ENCODE results near the gene PPP4R1. TPM values are rescaled to one million over a fixed set of nuclear protein-coding genes. Genes with fewer than 3 reads are reported as not detected.

Gene PPP4R1
- total RNA-seq, 1 donor from 2014 or later, result 173 TPM

DNA sequence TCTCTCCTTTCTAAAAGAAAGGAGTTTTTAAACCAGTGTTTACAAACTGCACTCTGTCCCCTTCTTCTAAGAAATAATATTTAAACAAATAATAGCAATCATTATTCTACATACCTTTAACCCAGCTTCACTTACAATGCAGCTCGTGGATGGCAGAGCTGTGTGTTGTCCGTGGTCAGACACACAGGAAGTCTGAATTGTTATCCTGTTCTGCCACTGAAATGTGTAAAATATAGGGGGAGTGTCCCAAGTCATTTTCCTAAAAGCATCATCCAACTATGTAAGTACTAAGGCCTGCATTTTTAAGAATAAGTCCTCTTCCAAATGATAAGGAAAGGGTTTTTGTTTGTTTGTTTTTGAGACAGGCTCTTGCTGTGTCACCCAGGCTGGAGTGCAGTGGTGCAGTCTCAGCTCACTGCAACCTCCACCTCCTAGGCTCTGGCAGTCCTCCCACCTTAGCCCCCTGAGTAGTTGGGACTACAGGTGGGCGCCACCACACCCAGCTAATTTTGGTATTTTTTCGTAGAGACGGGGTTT, 2.7 kb upstream of the PPP4R1 start:
- no peak for DNase-seq (ENCODE audit: low spot score)

DNA sequence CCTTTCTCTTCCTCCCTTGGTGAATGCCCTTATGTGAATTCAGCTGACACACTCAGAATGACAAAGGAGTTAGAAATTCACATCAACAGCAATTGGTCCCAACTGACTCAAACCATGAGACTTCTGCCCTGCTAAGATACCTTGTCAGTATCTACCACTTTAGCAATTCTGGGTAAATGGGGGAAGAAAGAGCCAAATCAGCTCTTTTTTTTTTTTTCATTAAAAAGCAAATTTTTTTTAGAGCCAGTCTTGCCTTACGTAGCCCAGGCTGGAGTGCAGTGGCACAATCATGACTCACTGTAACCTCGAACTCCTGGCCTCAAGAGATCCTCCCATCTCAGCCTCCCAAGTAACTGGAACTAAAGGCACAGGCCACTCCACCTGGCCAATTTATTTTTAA, 1.7 kb upstream of the PPP4R1 start:
- peaks cover 19% of the 10 kb centered on the region for H3K36me3 Mint-ChIP-seq (ENCODE audit: low read depth, unreplicated experiment)
- DNase-seq (ENCODE audit: low spot score), result no peak
- peaks cover 14% of the 10 kb centered on the region for H3K27me3 Mint-ChIP-seq (ENCODE audit: unreplicated experiment)
- H3K27ac Mint-ChIP-seq (ENCODE audit: unreplicated experiment), result peak overlapping the region; percentile 53
- H3K4me1 Mint-ChIP-seq (ENCODE audit: unreplicated experiment), result peaks cover 32% of the 10 kb centered on the region
- TF ChIP-seq, protein P1, sequence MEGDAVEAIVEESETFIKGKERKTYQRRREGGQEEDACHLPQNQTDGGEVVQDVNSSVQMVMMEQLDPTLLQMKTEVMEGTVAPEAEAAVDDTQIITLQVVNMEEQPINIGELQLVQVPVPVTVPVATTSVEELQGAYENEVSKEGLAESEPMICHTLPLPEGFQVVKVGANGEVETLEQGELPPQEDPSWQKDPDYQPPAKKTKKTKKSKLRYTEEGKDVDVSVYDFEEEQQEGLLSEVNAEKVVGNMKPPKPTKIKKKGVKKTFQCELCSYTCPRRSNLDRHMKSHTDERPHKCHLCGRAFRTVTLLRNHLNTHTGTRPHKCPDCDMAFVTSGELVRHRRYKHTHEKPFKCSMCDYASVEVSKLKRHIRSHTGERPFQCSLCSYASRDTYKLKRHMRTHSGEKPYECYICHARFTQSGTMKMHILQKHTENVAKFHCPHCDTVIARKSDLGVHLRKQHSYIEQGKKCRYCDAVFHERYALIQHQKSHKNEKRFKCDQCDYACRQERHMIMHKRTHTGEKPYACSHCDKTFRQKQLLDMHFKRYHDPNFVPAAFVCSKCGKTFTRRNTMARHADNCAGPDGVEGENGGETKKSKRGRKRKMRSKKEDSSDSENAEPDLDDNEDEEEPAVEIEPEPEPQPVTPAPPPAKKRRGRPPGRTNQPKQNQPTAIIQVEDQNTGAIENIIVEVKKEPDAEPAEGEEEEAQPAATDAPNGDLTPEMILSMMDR (IDR thresholded peaks at IDR 0.05; ENCODE audit: unreplicated experiment), result no peak
- peak overlapping the region; percentile 91 for H3K4me3 Mint-ChIP-seq (ENCODE audit: unreplicated experiment)
- no peaks in the 10 kb centered on the region for H3K9me3 Mint-ChIP-seq (ENCODE audit: unreplicated experiment)

More for the DNA sequence above, 2.7 kb upstream of the PPP4R1 start:
- peaks cover 14% of the 10 kb centered on the region for H3K27me3 Mint-ChIP-seq (ENCODE audit: unreplicated experiment)
- no peaks in the 10 kb centered on the region for H3K9me3 Mint-ChIP-seq (ENCODE audit: unreplicated experiment)
- H3K4me1 Mint-ChIP-seq (ENCODE audit: unreplicated experiment), result peaks cover 30% of the 10 kb centered on the region
- H3K36me3 Mint-ChIP-seq (ENCODE audit: low read depth, unreplicated experiment), result peaks cover 12% of the 10 kb centered on the region
- TF ChIP-seq, protein P1 (IDR thresholded peaks at IDR 0.05; ENCODE audit: unreplicated experiment), result no peak
- H3K4me3 Mint-ChIP-seq (ENCODE audit: unreplicated experiment), result no peak overlapping the region
- H3K27ac Mint-ChIP-seq (ENCODE audit: unreplicated experiment), result no peak overlapping the region

DNA sequence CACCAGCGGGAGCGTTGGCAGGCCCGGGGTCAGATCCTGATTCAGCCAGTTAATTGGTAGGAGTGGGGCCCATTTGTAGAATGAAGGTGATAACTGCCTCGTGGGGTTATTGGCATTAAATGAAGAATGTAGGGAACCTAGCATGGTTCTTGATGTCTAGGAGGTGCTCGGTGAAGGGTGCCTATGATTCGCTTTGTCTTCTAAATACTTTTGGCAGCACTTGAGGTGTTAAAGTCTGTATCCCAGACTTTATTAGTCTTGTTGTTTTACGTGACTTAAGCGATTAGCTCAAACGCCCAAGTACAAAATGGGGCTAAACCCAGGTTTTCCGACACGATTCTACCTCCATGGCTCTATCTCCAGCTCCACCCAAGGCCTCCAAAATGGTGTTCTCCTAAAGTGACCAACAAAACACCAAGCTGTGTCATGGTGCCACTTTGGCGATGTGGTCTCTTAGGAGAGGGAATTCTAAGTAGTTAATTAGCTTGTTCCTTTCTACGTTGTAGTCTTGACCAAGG, 980 bp upstream of the PPP4R1 start:
- peak overlapping the region; percentile 96 for H3K27ac Mint-ChIP-seq (ENCODE audit: unreplicated experiment)
- DNase-seq (ENCODE audit: low spot score), result no peak
- peaks cover 36% of the 10 kb centered on the region for H3K4me1 Mint-ChIP-seq (ENCODE audit: unreplicated experiment)
- peaks cover 14% of the 10 kb centered on the region for H3K27me3 Mint-ChIP-seq (ENCODE audit: unreplicated experiment)
- TF ChIP-seq, protein P1 (IDR thresholded peaks at IDR 0.05; ENCODE audit: unreplicated experiment), result no peak
- peak overlapping the region; percentile 91 for H3K4me3 Mint-ChIP-seq (ENCODE audit: unreplicated experiment)
- no peaks in the 10 kb centered on the region for H3K9me3 Mint-ChIP-seq (ENCODE audit: unreplicated experiment)
- peaks cover 24% of the 10 kb centered on the region for H3K36me3 Mint-ChIP-seq (ENCODE audit: low read depth, unreplicated experiment)

DNA sequence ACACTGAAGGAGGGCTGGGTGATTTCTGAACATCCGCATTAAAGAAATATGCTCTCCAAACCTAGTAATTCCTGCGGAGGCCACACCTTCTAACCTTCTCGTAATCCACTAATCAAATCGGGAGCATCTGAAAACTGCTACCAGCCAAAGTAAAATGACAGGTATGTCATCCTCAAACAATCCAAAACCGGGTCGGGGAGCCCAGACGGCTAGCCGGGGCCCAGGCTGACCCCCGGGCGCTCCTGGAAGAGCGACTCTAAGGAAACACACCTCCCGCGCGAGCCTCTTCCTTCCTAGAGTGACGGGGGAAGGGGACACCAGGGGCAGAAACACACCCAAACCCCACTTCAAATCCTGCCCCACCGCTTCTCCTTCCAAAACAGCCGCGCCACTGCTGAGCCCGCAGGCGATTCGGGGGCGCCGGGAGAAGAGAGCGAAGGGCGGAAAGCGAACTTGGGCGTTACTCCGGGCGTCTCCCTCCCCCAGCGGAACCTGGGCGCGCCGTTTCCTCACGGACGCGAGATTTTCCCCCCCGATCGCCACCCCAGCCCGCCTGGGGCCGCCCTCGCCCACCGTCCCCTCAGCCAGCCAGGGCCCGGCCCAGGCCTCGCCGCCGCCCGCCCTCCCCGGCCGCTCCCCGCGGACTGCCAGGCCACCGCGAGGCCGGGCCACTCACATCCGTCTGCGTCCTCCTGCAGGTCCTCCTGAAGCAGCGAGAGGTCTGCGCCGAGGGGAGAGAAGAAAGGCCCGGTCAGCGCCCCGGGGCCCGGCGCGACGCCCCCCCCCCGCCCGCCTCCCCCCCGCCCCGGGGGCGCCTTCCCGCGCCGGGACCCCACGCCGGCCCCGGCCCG, 584 bp downstream of the PPP4R1 start:
- DNase-seq (ENCODE audit: low spot score), result peak; percentile 77
- H3K9me3 Mint-ChIP-seq (ENCODE audit: unreplicated experiment), result no peaks in the 10 kb centered on the region
- H3K36me3 Mint-ChIP-seq (ENCODE audit: low read depth, unreplicated experiment), result peaks cover 24% of the 10 kb centered on the region
- TF ChIP-seq, protein P1 (IDR thresholded peaks at IDR 0.05; ENCODE audit: unreplicated experiment), result no peak
- peak overlapping the region; percentile 100 for H3K4me3 Mint-ChIP-seq (ENCODE audit: unreplicated experiment)
- peak overlapping the region; percentile 99 for H3K27ac Mint-ChIP-seq (ENCODE audit: unreplicated experiment)
- H3K27me3 Mint-ChIP-seq (ENCODE audit: unreplicated experiment), result peaks cover 14% of the 10 kb centered on the region
- peaks cover 42% of the 10 kb centered on the region for H3K4me1 Mint-ChIP-seq (ENCODE audit: unreplicated experiment)

DNA sequence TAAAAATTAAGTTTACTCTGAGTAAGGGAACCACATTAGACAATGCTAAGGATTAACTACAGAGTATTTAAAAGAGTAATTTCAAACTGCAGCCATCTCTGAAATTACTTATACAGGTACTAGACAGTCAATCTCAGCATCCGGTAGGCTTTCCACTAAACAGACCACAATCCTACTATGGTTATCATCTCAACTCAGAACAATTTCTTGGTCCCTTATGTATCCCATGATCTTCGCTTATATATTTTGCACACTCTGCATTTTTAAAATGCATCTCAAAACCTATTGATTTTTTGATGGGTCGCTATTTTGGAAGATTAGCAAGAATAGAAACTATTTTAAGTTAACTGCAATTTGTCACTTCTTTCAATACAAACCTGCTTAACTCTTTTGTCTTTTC, 1.4 kb downstream of the PPP4R1 start:
- Mint-ChIP-seq H3K4me3 (ENCODE audit: unreplicated experiment) (peak overlapping the region; percentile 100), H3K36me3 (ENCODE audit: low read depth, unreplicated experiment) (peaks cover 28% of the 10 kb centered on the region), H3K27me3 (ENCODE audit: unreplicated experiment) (peaks cover 14% of the 10 kb centered on the region), H3K4me1 (ENCODE audit: unreplicated experiment) (peaks cover 46% of the 10 kb centered on the region), H3K9me3 (ENCODE audit: unreplicated experiment) (no peaks in the 10 kb centered on the region), H3K27ac (ENCODE audit: unreplicated experiment) (peak overlapping the region; percentile 99)
- DNase-seq (ENCODE audit: low spot score), result no peak
- TF ChIP-seq, protein P1 (IDR thresholded peaks at IDR 0.05; ENCODE audit: unreplicated experiment), result no peak
